ENCODE data around the gene SETDB1. TPM values are rescaled to one million over a fixed set of nuclear protein-coding genes. Genes with fewer than 3 reads are reported as not detected.

The SETDB1 gene
- total and polyA plus RNA-seq, 2 of the 13 experiments (the other 11 are each of a cell fraction or from before 2014, with no cell fraction given) = 33.1 to 34.6 TPM

DNA sequence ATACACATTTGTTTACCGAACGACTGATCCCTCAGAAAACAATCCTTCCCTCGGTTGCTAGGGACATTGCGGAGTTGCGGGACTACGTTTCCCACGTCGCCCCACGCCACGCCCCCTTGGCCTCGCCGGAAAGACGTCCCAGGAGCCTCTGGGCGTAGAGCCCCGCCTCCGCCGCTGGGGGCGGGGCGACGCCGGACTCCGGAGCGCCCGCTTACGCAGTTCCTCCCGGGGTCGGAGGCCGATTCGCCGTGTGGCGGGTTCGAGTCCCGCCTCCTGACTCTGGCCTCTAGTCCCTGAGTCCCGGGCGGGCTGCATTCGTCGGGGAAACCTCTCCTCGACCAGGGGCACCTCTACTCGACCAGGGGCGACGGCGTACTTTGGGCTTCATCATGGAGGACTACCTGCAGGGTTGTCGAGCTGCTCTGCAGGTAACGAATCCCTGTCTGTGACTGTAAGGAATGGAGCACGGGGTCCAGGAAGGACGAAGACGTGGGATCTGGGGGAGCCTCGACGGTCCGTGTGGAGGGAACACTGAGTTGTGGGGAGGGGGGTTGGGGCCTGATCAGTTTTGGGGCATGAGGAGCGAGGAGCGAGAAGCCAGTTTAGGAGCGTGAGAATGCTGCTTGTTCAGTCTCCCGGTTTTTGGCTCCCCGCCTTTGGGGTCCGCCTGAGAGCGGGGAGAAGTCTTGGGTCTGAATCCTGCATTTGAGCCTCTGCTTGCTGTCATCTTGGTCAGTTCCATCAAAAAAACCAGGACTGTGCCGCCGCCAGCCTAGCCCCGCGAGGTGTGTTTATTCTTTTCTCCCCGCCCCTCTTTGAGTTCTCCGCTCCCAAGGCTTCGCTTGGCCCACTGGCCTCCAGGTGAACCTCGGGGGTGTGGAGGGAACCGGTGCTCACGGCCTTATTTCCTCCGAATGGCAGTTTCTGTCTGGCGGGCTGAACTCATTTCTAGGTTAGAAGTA is 82.4 kb downstream of the SETDB1 start, which contains the start of gene PRUNE1 (continued):
- no peak for TF ChIP-seq NR2F2 (IDR thresholded peaks at IDR 0.05; ENCODE audit: borderline replicate concordance, low read depth)
- TF ChIP-seq, protein P1, sequence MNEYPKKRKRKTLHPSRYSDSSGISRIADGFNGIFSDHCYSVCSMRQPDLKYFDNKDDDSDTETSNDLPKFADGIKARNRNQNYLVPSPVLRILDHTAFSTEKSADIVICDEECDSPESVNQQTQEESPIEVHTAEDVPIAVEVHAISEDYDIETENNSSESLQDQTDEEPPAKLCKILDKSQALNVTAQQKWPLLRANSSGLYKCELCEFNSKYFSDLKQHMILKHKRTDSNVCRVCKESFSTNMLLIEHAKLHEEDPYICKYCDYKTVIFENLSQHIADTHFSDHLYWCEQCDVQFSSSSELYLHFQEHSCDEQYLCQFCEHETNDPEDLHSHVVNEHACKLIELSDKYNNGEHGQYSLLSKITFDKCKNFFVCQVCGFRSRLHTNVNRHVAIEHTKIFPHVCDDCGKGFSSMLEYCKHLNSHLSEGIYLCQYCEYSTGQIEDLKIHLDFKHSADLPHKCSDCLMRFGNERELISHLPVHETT (CRISPR knock-in tag; conservative IDR thresholded peaks at IDR 0.05) = no peak; the same call in 1 of the 2 replicates
- TF ChIP-seq ZNF354B (CRISPR knock-in tag; IDR thresholded peaks at IDR 0.05) = no peak
- TF ChIP-seq ZNF232 (CRISPR knock-in tag; IDR thresholded peaks at IDR 0.05; ENCODE audit: borderline replicate concordance) = peak; percentile 48; the same call in 1 of the 2 replicates
- TF ChIP-seq, protein P2, sequence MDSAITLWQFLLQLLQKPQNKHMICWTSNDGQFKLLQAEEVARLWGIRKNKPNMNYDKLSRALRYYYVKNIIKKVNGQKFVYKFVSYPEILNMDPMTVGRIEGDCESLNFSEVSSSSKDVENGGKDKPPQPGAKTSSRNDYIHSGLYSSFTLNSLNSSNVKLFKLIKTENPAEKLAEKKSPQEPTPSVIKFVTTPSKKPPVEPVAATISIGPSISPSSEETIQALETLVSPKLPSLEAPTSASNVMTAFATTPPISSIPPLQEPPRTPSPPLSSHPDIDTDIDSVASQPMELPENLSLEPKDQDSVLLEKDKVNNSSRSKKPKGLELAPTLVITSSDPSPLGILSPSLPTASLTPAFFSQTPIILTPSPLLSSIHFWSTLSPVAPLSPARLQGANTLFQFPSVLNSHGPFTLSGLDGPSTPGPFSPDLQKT (CRISPR knock-in tag; IDR thresholded peaks at IDR 0.05; ENCODE audit: borderline replicate concordance) = no peak
- TF ChIP-seq AHR (CRISPR knock-in tag; IDR thresholded peaks at IDR 0.05) = peak; percentile 34; the same call in 1 of the 2 replicates
- no peak; the same call in 1 of the 2 replicates for TF ChIP-seq ZNF136 (CRISPR knock-in tag; IDR thresholded peaks at IDR 0.05; ENCODE audit: low read depth)
- TF ChIP-seq ZBTB7A (CRISPR knock-in tag; IDR thresholded peaks at IDR 0.05) = no peak
- TF ChIP-seq ZBTB8A (CRISPR knock-in tag; IDR thresholded peaks at IDR 0.05; ENCODE audit: borderline replicate concordance, low read depth) = no peak
- TF ChIP-seq SUZ12 (IDR thresholded peaks at IDR 0.05; ENCODE audit: low read depth, low read length) = peak; percentile 37; the same call in 1 of the 2 replicates
- no peak for TF ChIP-seq NFATC3 (CRISPR knock-in tag; IDR thresholded peaks at IDR 0.05)
- TF ChIP-seq ZKSCAN5 (CRISPR knock-in tag; IDR thresholded peaks at IDR 0.05) = no peak
- TF ChIP-seq, protein P3, sequence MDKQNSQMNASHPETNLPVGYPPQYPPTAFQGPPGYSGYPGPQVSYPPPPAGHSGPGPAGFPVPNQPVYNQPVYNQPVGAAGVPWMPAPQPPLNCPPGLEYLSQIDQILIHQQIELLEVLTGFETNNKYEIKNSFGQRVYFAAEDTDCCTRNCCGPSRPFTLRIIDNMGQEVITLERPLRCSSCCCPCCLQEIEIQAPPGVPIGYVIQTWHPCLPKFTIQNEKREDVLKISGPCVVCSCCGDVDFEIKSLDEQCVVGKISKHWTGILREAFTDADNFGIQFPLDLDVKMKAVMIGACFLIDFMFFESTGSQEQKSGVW (CRISPR knock-in tag; IDR thresholded peaks at IDR 0.05; ENCODE audit: borderline replicate concordance) = no peak
- TF ChIP-seq, protein P4, sequence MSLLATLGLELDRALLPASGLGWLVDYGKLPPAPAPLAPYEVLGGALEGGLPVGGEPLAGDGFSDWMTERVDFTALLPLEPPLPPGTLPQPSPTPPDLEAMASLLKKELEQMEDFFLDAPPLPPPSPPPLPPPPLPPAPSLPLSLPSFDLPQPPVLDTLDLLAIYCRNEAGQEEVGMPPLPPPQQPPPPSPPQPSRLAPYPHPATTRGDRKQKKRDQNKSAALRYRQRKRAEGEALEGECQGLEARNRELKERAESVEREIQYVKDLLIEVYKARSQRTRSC (CRISPR knock-in tag; IDR thresholded peaks at IDR 0.05; ENCODE audit: low read depth) = no peak
- 0 out of 2 replicates have a peak, but pooled peaks have one; percentile 82 for TF ChIP-seq ZNF788 (CRISPR knock-in tag; IDR thresholded peaks at IDR 0.05; ENCODE audit: borderline replicate concordance)
- no peak for TF ChIP-seq ZNF34 (CRISPR knock-in tag; IDR thresholded peaks at IDR 0.05; ENCODE audit: borderline replicate concordance)
- TF ChIP-seq ZNF24 (IDR thresholded peaks at IDR 0.05) = no peak
- TF ChIP-seq ZKSCAN8 (CRISPR knock-in tag; IDR thresholded peaks at IDR 0.05; ENCODE audit: borderline replicate concordance) = no peak
- TF ChIP-seq ZNF550 (CRISPR knock-in tag; IDR thresholded peaks at IDR 0.05; ENCODE audit: borderline replicate concordance) = no peak
- TF ChIP-seq, protein P5, sequence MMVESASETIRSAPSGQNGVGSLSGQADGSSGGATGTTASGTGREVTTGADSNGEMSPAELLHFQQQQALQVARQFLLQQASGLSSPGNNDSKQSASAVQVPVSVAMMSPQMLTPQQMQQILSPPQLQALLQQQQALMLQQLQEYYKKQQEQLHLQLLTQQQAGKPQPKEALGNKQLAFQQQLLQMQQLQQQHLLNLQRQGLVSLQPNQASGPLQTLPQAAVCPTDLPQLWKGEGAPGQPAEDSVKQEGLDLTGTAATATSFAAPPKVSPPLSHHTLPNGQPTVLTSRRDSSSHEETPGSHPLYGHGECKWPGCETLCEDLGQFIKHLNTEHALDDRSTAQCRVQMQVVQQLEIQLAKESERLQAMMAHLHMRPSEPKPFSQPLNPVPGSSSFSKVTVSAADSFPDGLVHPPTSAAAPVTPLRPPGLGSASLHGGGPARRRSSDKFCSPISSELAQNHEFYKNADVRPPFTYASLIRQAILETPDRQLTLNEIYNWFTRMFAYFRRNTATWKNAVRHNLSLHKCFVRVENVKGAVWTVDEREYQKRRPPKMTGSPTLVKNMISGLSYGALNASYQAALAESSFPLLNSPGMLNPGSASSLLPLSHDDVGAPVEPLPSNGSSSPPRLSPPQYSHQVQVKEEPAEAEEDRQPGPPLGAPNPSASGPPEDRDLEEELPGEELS (CRISPR knock-in tag; IDR thresholded peaks at IDR 0.05) = peak; percentile 70
- TF ChIP-seq ARNT2 (CRISPR knock-in tag; IDR thresholded peaks at IDR 0.05; ENCODE audit: low read depth) = peak; percentile 67
